ENCODE measurements around the gene DNER.

Gene DNER

GRCh38 chr2:229669841-229670240 is 44.5 kb downstream of the DNER start:
- DNase-seq, result no peak

- DNase-seq, result no peak
These were observed 47.5 kb downstream of the DNER start for GRCh38 chr2:229666811-229667210.

GRCh38 chr2:229665158-229665557 is 49.2 kb downstream of the DNER start:
- no peak for DNase-seq

- DNase-seq, result no peak
These were observed 52.9 kb downstream of the DNER start for GRCh38 chr2:229661478-229661877.

- DNase-seq, result no peak
These were observed 53.4 kb downstream of the DNER start for GRCh38 chr2:229660951-229661350.

GRCh38 chr2:229660391-229660790 is 54.0 kb downstream of the DNER start:
- no peak for DNase-seq

GRCh38 chr2:229658004-229658403 is 56.4 kb downstream of the DNER start:
- DNase-seq, result no peak

- DNase-seq, result no peak
These were observed 59.9 kb downstream of the DNER start for GRCh38 chr2:229654437-229654836.

- DNase-seq, result no peak
These were observed 60.8 kb downstream of the DNER start for GRCh38 chr2:229653531-229653930.

GRCh38 chr2:229652796-229653195 is 61.6 kb downstream of the DNER start:
- DNase-seq, result no peak

GRCh38 chr2:229650901-229651300 is 63.5 kb downstream of the DNER start:
- DNase-seq, result no peak

GRCh38 chr2:229650059-229650458 is 64.3 kb downstream of the DNER start:
- no peak for DNase-seq

- DNase-seq, result no peak
These were observed 68.1 kb downstream of the DNER start for GRCh38 chr2:229646186-229646723.

GRCh38 chr2:229642371-229642770 is 72.0 kb downstream of the DNER start:
- DNase-seq, result no peak

- no peak for DNase-seq
These were observed 72.7 kb downstream of the DNER start for GRCh38 chr2:229641676-229642075.

- no peak for DNase-seq
These were observed 73.7 kb downstream of the DNER start for GRCh38 chr2:229640636-229641035.

- no peak for DNase-seq
These were observed 77.8 kb downstream of the DNER start for GRCh38 chr2:229636571-229636970.

- no peak for DNase-seq
These were observed 79.0 kb downstream of the DNER start for GRCh38 chr2:229635371-229635680.

- DNase-seq, result no peak
These were observed 79.6 kb downstream of the DNER start for GRCh38 chr2:229634601-229635370.

GRCh38 chr2:229633556-229633955 is 80.8 kb downstream of the DNER start:
- no peak for DNase-seq

GRCh38 chr2:229629039-229629438 is 85.3 kb downstream of the DNER start:
- DNase-seq, result no peak

- no peak for DNase-seq
These were observed 86.6 kb downstream of the DNER start for GRCh38 chr2:229627728-229628127.

- no peak for DNase-seq
These were observed 91.6 kb downstream of the DNER start for GRCh38 chr2:229622495-229623355.

- DNase-seq, result no peak
These were observed 93.6 kb downstream of the DNER start for GRCh38 chr2:229620759-229621158.

Data from NCI-H510A (cell line).